Adrenal gland (tissue), 12 donors: ENCODE results near the gene THRB. TPM values are rescaled to one million over a fixed set of nuclear protein-coding genes. Genes with fewer than 3 reads are reported as not detected.

Source experiments
- DNase-seq, 7 donors: peaks; one replicate each; pipeline ENCODE4 v3.0.0-alpha.2; 2019 to 2020
- H3K27ac ChIP-seq, 5 donors: fragments of 200-600 bp; sonication (generic) in 4 of 5; 1 replicate in 3 of 5; 2 replicates in 2 of 5; pipeline versions ENCODE4 v1.5.1 to v1.8.0; 2016 to 2020; ENCODE audit warnings: mild to moderate bottlenecking in 1 of 5
- H3K27me3 ChIP-seq: fragments of 200-600 bp; 2 replicates; pipeline ENCODE4 v1.8.0; 2021
- H3K36me3 ChIP-seq, 2 donors: fragments of 200-600 bp; replicated peaks in 1 of 2; 1 replicate in 1 of 2; 2 replicates in 1 of 2; pipeline versions ENCODE4 v1.5.1 to v1.8.0; 2018 to 2022
- H3K4me1 ChIP-seq, 2 donors: fragments of 200-600 bp; replicated peaks in 1 of 2; 1 replicate in 1 of 2; 2 replicates in 1 of 2; pipeline versions ENCODE4 v1.5.1 to v1.8.0; 2018 to 2021
- H3K4me3 ChIP-seq, 4 donors: fragments of 200-600 bp; sonication (generic) in 3 of 4; one replicate each; pipeline ENCODE4 v1.5.1; 2016 to 2018
- H3K9me3 ChIP-seq, 3 donors: fragments of 200-600 bp; sonication (generic) in 1 of 3; replicated peaks in 1 of 3; 1 replicate in 2 of 3; 2 replicates in 1 of 3; pipeline versions ENCODE4 v1.5.1 to v1.8.0; 2016 to 2021
- CTCF ChIP-seq, 6 experiments: fragments of 450-650 bp in 4 of 6; fragments of 200-600 bp in 2 of 6; sonication (generic) in 1 of 6; IDR thresholded peaks; 1 replicate in 5 of 6; 2 replicates in 1 of 6; pipeline versions ENCODE4 v1.5.1 to v1.8.0; 2016 to 2021; ENCODE audit warnings: antibody characterized with exemption in 6 of 6, mild to moderate bottlenecking in 2 of 6, moderate library complexity in 1 of 6
- POLR2A ChIP-seq, 2 donors: fragments of 450-650 bp; IDR thresholded peaks; one replicate each; pipeline ENCODE4 v1.6.1; 2017; ENCODE audit warnings: antibody characterized with exemption in 2 of 2, mild to moderate bottlenecking in 2 of 2, moderate library complexity in 1 of 2
- WGBS, 4 donors: extraction: QIAGEN DNeasy Blood & Tissue Kit in 2 of 4; methylation state at CpG; one replicate each; pipeline versions ENCODE4 v1.1.5 to v1.1.7; 2013 to 2017; 5-methylcytosine and 5-hydroxymethylcytosine counted together
- intact Hi-C, 2 donors: fragments of 100-400 bp; cut with DNase I; formaldehyde crosslinking; loops; one replicate each; pipeline versions ENCODE4 v1.14.1 to v1.15.0; 2022 to 2023
- polyA plus RNA-seq, 3 donors: library from polyadenylated mRNA; stranded (reverse); fragments of 200-250 nt in 2 of 3; fragments of 350-450 nt in 1 of 3; fragmentation: Illumina TruSeq in 1 of 3; extraction: RNeasy Lipid Tissue Mini Kit (QIAGEN cat#74804) in 1 of 3; gene quantifications; one replicate each; pipeline ENCODE4 v1.2.3, GENCODE V29; 2013 to 2014
- total RNA-seq, 9 donors: library from RNA; depleted of rRNA in 4 of 9; stranded (reverse); fragments of >200 nt in 4 of 9; fragments of 120-200 nt in 1 of 9; fragmentation: NEBNext Ultra II Directional in 1 of 9; extraction: Animal tissue kit (Norgen Biotek cat#: 25700) in 1 of 9; gene quantifications; one replicate each; pipeline versions ENCODE4 v1.1.0 to v1.2.4, GENCODE V29; 2013 to 2023
- donor health status: healthy with polysubstance abuse.
- donor health status: Bipolar disorder and iron deficiency.
- donor health status: DM: yes; HTN: yes; CAD: no.
- donor health status: DM: no; HTN: no; CAD: no.
- donor health status: DM: no; HTN: no; CAD: no.
- donor health status: DM: yes; HTN: yes; CAD: no.

The THRB gene
- total and polyA plus RNA-seq, 12 donors, result 3.0 to 30.7 (median 13.5) TPM

- WGBS, 4 donors, result 67 to 91% (median 78%) methylated on average over 1 of the region's 1 CpG
- intact Hi-C loops, result no loop called here
- no peaks in the 10 kb centered on the region for H3K27me3 ChIP-seq
- H3K27ac ChIP-seq, result no peak overlapping the region
- peaks cover 3 to 4% of the 10 kb centered on the region in 2 donors for H3K4me1 ChIP-seq
- TF ChIP-seq POLR2A (IDR thresholded peaks at IDR 0.05) (no peak), CTCF (IDR thresholded peaks at IDR 0.05) (no peak)
- no peak overlapping the region for H3K4me3 ChIP-seq
- H3K36me3 ChIP-seq, result no peaks in the 10 kb centered on the region
- H3K9me3 ChIP-seq, result no peaks in the 10 kb centered on the region
- DNase-seq, result no peak
Measured at GRCh38 chr3:24471486-24471885, 23.2 kb downstream of the THRB start.

- Histone ChIP-seq H3K27ac (no peak overlapping the region), H3K36me3 (no peaks in the 10 kb centered on the region), H3K4me1 (peaks cover 0 to 3% of the 10 kb centered on the region in 2 donors), H3K27me3 (no peaks in the 10 kb centered on the region), H3K9me3 (no peaks in the 10 kb centered on the region), H3K4me3 (no peak overlapping the region)
- no peak for TF ChIP-seq POLR2A (IDR thresholded peaks at IDR 0.05)
- no peak for TF ChIP-seq CTCF (IDR thresholded peaks at IDR 0.05)
- WGBS, 4 donors, result 92 to 95% (median 93%) methylated on average over 4 of the region's 4 CpGs
- no peak for DNase-seq
- intact Hi-C loops, result no loop called here
Measured at GRCh38 chr3:24470277-24470676, 24.4 kb downstream of the THRB start.

- no peaks in the 10 kb centered on the region for H3K9me3 ChIP-seq
- intact Hi-C loops, result no loop called here
- no peak for DNase-seq
- H3K36me3 ChIP-seq, result no peaks in the 10 kb centered on the region
- H3K4me1 ChIP-seq, result peaks cover 12% of the 10 kb centered on the region in 2 donors
- no peaks in the 10 kb centered on the region for H3K27me3 ChIP-seq
- TF ChIP-seq POLR2A (IDR thresholded peaks at IDR 0.05) (no peak), CTCF (IDR thresholded peaks at IDR 0.05) (no peak)
- H3K4me3 ChIP-seq, result no peak overlapping the region
- 90 to 96% (median 94%) methylated on average over 1 of the region's 1 CpG for WGBS, 4 donors
- H3K27ac ChIP-seq, result no peak overlapping the region
Measured at GRCh38 chr3:24464389-24464788, 30.3 kb downstream of the THRB start.

GRCh38 chr3:24462737-24463136 lies 31.9 kb downstream of the THRB start:
- intact Hi-C loops, result no loop called here
- peaks cover 12% of the 10 kb centered on the region in 2 donors for H3K4me1 ChIP-seq
- no peak overlapping the region for H3K27ac ChIP-seq
- 46 to 57% (median 53%) methylated on average over 1 of the region's 1 CpG for WGBS, 4 donors
- no peaks in the 10 kb centered on the region for H3K27me3 ChIP-seq
- no peaks in the 10 kb centered on the region for H3K9me3 ChIP-seq
- no peak overlapping the region for H3K4me3 ChIP-seq
- TF ChIP-seq POLR2A (IDR thresholded peaks at IDR 0.05), result no peak
- no peak for TF ChIP-seq CTCF (IDR thresholded peaks at IDR 0.05)
- H3K36me3 ChIP-seq, result no peaks in the 10 kb centered on the region
- DNase-seq, result no peak
